Fibroblast of peridontal ligament (primary cell): ENCODE results near the gene PIGT.

Source experiments
- DNase-seq: peaks from one replicate; pipeline ENCODE4 v3.0.0-alpha.2; 2010; ENCODE audit errors: extremely low read depth

Gene PIGT

GRCh38 chr20:45400346-45401031 lies 15.5 kb upstream of the PIGT start:
- DNase-seq: no peak

DNA sequence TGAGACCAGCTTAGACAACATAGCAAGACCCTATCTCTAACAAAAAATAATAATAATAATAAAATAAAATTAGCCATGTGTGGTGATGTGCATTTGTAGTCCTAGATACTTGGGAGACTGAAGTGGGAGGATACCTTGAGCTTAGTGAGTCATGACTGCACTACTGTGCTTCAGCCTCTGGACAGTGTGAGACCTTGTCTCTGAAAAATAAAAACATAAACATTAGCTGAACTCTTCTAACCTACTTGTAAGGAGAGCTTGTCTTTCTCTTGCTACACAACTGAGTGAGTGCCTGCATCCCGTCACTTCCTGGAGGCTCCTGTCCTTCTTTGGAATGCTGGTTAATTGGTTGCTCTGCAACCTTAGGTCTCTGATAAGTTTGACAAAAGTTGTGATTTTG lies 13.0 kb upstream of the PIGT start:
- DNase-seq: no peak

- DNase-seq: no peak
Measured at GRCh38 chr20:45404438-45404837, 11.5 kb upstream of the PIGT start.

DNA sequence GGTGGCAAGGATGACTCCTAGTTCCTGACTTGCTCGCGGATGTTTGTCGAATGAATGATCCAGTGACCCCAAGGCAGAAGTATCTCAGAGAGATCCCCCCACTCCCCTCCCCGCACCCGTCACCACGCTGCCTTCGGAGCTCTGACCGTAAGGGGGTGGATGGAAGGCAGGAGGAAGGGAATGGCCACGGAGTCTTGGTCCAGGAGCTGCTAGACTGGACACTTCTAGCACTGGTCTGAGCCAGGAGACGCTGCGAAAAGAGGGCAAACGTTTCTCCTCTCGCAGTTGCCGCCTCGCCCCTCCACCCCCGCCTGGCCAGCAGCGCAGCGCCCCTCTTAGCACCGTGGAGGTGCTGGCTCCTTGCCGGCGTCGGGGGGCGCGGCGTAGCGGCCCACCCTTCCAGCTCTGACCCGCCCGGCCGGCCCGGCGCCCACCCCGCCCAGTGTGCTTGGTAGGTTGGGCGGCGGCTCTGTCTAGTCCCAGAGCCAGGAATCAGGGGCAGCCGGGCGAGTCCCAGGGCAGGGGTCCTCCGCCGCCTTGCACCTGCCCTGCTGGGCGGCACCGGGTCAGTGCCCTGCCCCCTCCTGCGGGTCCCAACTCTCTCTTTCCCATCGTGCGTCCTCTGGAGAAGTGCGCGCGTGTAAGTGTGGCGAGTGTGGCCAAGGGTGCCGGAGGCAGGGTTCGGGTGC lies 10.2 kb upstream of the PIGT start:
- no peak for DNase-seq

- DNase-seq: no peak
Measured at GRCh38 chr20:45406260-45407066, 9.5 kb upstream of the PIGT start.

- peak; percentile 20 for DNase-seq
Measured at GRCh38 chr20:45407067-45407745, 8.7 kb upstream of the PIGT start.

GRCh38 chr20:45407783-45408645 lies 7.9 kb upstream of the PIGT start, which contains the start of gene DBNDD2:
Gene DBNDD2, plus strand, starts transcription at chr20:45408289. Its CDS starts 179 bp downstream, at chr20:45408468.
- no peak for DNase-seq

- no peak for DNase-seq
Measured at GRCh38 chr20:45408646-45409213, 7.2 kb upstream of the PIGT start.

DNA sequence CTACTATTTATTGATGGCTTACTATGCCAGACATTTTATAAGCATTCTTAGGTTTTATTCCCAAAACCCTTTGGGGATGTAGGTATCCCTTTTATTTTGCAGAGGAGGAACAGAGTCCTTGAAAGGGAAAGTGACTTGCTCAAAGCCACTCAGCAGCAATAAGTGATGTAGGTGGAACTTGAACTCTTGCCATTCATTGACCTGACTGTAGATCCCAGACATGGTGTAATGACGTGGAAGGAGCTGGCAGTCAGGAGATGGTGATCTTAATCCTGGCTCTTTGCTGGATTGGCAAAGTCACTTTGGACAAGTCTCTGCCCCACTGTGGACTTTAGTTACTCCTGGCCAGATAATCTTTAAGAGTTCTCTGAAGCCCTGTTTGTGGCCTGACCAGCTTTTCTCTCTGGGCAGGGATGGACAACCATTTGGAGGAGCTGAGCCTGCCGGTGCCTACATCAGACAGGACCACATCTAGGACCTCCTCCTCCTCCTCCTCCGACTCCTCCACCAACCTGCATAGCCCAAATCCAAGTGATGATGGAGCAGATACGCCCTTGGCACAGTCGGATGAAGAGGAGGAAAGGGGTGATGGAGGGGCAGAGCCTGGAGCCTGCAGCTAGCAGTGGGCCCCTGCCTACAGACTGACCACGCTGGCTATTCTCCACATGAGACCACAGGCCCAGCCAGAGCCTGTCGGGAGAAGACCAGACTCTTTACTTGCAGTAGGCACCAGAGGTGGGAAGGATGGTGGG lies 6.2 kb upstream of the PIGT start:
- no peak for DNase-seq

DNA sequence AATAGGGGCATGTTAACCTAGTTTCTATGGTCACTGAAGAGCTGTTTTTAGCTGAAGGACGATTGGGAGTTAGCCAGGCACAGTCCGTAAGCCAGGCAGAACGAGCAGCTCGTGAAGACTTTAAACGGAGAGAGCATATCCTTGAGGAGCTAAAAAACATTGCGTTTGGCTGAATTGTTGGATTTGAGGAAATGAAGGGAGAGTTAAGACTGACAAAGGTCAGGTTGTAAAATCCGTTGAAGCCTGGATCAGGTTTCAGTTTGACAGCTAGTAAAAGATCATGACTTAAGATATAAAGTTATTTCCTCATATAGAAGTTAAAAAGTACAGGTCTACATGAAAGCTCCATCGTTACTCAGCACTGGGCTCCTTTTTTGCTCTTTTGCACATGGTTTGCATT lies 5.1 kb upstream of the PIGT start:
- DNase-seq: no peak

GRCh38 chr20:45412653-45413052 lies 3.3 kb upstream of the PIGT start:
- no peak for DNase-seq

DNA sequence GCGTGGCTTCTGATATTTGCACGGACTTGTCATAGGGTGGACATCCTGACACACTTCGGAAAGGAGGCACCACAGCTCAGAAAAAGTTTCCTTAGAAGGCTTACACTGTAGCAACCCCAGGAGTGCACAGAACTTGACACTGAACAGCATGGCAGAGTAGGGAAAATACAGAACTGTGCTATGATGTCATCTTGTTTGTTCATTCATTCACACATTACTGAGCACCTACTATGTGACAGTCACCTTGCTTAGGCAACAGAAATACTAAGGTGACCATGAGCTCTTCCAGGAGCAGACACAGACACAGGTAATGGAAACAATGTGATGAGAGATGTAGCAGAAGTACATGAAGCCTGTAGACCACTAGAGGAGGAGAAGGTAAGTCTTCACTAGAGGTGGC lies 2.5 kb upstream of the PIGT start:
- DNase-seq: no peak

DNA sequence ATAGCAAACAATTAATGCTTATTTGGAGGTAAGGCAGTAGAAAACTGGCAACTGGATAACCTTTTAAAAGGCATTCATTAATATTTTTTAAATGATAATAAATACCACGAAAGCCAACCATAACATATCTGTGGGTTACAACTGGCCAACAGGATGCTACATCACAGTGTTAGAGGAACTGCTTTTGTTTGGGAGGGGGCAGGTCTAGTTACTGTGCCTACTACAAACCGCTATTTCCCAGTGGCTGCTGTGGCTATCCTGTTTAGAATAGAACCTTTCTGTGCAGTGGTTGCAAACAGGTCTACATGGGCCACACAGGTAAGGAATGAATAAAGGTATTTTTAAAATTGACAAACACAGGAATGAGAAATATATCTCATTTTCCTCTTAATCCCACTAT lies 976 bp downstream of the PIGT start:
- no peak for DNase-seq

- peak; percentile 94 for DNase-seq
Measured at GRCh38 chr20:45419188-45420091, 3.5 kb downstream of the PIGT start.

DNA sequence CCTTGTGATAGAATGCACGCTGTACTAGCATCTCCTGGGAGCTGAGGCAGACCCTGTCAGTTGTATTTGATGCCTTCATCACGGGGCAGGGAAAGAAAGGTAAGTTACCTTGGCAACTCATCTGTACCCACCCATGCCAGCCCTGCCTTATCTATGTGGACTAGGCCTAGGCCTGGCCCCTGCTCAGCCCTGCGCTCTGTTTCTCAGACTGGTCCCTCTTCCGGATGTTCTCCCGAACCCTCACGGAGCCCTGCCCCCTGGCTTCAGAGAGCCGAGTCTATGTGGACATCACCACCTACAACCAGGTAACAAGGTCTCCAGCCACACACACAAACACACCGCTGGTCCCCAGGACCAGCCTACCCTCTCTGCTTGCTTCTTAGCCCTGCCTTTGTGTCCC lies 4.2 kb downstream of the PIGT start:
- DNase-seq: no peak

DNA sequence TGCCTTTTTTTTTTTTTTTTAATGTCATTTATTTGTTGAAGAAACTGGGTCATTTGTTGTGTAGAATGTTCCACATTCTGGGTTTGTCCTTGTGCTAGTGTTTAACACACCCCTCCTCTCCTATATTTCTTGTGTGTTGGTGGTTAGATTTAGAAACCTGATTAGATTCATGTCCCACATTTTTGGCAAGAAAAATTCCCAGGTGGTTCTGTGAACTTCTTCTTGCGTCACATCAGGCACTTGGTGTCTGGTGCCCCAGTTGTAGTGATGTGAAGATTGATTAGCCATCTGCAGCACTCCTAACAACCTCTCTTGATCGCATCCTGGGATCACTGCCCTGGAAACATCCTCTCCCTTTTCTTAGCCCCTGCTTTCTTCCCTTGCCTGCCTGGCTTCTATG lies 7.8 kb downstream of the PIGT start:
- DNase-seq: no peak

DNA sequence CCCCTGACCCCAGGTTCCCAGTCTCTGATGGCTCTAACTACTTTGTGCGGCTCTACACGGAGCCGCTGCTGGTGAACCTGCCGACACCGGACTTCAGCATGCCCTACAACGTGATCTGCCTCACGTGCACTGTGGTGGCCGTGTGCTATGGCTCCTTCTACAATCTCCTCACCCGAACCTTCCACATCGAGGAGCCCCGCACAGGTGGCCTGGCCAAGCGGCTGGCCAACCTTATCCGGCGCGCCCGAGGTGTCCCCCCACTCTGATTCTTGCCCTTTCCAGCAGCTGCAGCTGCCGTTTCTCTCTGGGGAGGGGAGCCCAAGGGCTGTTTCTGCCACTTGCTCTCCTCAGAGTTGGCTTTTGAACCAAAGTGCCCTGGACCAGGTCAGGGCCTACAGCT lies 9.6 kb downstream of the PIGT start:
- DNase-seq: no peak

DNA sequence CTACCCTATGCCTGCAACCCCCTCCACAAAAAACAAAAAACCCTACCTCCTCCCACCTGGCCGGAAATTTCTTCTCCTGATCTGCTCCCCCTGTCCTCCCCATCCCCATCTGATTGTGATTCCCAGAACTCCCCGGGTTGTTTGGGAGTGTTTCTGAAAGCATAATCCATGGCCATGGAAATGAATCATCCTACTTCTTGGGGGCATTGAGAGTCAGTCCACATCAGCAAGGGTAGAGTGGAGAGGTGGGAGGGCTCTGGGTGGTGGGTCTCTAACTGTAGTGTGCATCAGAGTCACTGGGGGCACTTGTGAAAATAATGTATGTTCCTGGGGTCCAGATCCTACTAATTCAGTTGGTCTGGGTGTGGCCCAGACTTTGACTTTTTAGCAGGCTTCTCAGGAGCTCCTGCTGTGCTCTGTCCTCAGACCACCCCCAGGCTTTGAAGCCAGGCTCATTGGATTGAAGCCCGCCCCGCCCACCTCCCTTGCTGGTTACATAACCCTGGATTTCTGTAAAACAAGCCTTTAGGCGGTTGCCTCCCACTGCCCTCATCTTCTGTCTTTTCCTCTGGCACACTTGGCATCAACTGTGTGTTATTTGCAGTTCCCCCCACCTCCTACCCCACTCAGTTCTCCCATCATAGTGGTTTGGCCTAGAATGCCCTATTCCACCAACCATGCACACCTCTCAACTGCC lies 10.5 kb downstream of the PIGT start:
- DNase-seq: no peak
